Measurements from ENCODE around the gene FKBP1A.

FKBP1A gene

GRCh38 chr20:1324598-1325172, 68.2 kb downstream of the FKBP1A start:
- TF ChIP-seq POLR2A (IDR thresholded peaks at IDR 0.05; ENCODE audit: low read length), result no peak
- TF ChIP-seq GATA1 (IDR thresholded peaks at IDR 0.05; ENCODE audit: low read depth, low read length), result no peak
- DNase-seq, result peak; percentile 33 to 75

GRCh38 chr20:1323830-1324597, 68.8 kb downstream of the FKBP1A start:
- TF ChIP-seq GATA1 (IDR thresholded peaks at IDR 0.05; ENCODE audit: low read depth, low read length) (no peak), POLR2A (IDR thresholded peaks at IDR 0.05; ENCODE audit: low read length) (no peak)
- DNase-seq, result peak in 1 of 2 experiments; percentile 25

- DNase-seq, result no peak
- TF ChIP-seq GATA1 (IDR thresholded peaks at IDR 0.05; ENCODE audit: low read depth, low read length), result no peak
- TF ChIP-seq POLR2A (IDR thresholded peaks at IDR 0.05; ENCODE audit: low read length), result no peak
Observed at GRCh38 chr20:1323256-1323655, 69.6 kb downstream of the FKBP1A start.

GRCh38 chr20:1322511-1323245, 70.2 kb downstream of the FKBP1A start:
- peak in 1 of 2 experiments; percentile 14 for DNase-seq
- TF ChIP-seq POLR2A (IDR thresholded peaks at IDR 0.05; ENCODE audit: low read length), result no peak
- TF ChIP-seq GATA1 (IDR thresholded peaks at IDR 0.05; ENCODE audit: low read depth, low read length), result no peak

GRCh38 chr20:1321654-1321939, 71.3 kb downstream of the FKBP1A start:
- no peak for DNase-seq
- TF ChIP-seq POLR2A (IDR thresholded peaks at IDR 0.05; ENCODE audit: low read length) (no peak), GATA1 (IDR thresholded peaks at IDR 0.05; ENCODE audit: low read depth, low read length) (no peak)

- TF ChIP-seq POLR2A (IDR thresholded peaks at IDR 0.05; ENCODE audit: low read length), result no peak
- no peak for TF ChIP-seq GATA1 (IDR thresholded peaks at IDR 0.05; ENCODE audit: low read depth, low read length)
- no peak for DNase-seq
Observed at GRCh38 chr20:1320902-1321653, 71.8 kb downstream of the FKBP1A start.

GRCh38 chr20:1320016-1320415, 72.8 kb downstream of the FKBP1A start:
- no peak for DNase-seq
- no peak for TF ChIP-seq POLR2A (IDR thresholded peaks at IDR 0.05; ENCODE audit: low read length)
- no peak for TF ChIP-seq GATA1 (IDR thresholded peaks at IDR 0.05; ENCODE audit: low read depth, low read length)

- TF ChIP-seq GATA1 (IDR thresholded peaks at IDR 0.05; ENCODE audit: low read depth, low read length) (no peak), POLR2A (IDR thresholded peaks at IDR 0.05; ENCODE audit: low read length) (no peak)
- no peak for DNase-seq
Observed at GRCh38 chr20:1319462-1319861, 73.4 kb downstream of the FKBP1A start.

- DNase-seq, result no peak
- TF ChIP-seq POLR2A (IDR thresholded peaks at IDR 0.05; ENCODE audit: low read length) (no peak), GATA1 (IDR thresholded peaks at IDR 0.05; ENCODE audit: low read depth, low read length) (no peak)
Observed at GRCh38 chr20:1319051-1319450, 73.8 kb downstream of the FKBP1A start.
